ENCODE measurements around the gene EPHB1.

EPHB1 gene

DNA sequence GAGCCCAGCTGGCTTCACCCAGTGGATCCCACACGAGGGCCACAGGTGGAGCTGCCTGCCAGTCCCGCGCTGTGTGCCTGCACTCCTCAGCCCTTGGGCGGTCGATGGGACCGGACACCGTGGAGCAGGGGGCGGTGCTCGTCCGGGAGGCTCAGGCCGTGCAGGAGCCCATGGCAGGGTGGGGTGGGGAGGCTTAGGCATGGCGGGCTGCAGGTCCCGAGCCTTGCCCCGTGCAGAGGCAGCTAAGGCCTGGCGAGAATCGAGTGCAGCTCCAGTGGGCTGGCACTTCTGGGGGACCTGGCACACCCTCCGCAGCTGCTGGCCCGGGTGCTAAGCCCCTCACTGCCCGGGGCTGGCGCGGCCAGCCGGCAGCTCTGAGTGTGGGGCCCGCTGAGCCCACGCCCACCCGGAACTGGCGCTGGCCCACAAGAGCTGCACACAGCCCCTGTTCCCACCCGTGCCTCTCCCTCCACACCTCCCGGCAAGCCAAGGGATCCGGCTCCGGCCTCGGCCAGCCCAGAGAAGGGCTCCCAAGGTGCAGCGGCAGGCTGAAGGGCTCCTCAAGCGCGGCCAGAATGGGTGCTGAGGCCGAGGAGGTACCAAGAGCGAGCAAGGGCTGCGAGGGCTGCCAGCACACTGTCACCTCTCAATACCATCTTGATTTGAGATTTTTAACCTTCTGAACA is 121.4 kb downstream of the EPHB1 start:
- Histone ChIP-seq H3K27ac (ENCODE audit: low read depth, low read length) (no peak overlapping the region), H3K27me3 (ENCODE audit: control insufficient read depth, insufficient read depth, low read length) (no peaks in the 10 kb centered on the region), H3K4me1 (ENCODE audit: control insufficient read depth, insufficient read depth, low read length) (no peaks in the 10 kb centered on the region), H3K4me3 (ENCODE audit: low read length) (no peak overlapping the region), H3K9ac (ENCODE audit: low read length) (no peak overlapping the region), H3K36me3 (ENCODE audit: control insufficient read depth, insufficient read depth, low read length) (no peaks in the 10 kb centered on the region)

- no peaks in the 10 kb centered on the region for H3K27me3 ChIP-seq (ENCODE audit: control insufficient read depth, insufficient read depth, low read length)
- no peak overlapping the region for H3K9ac ChIP-seq (ENCODE audit: low read length)
- no peaks in the 10 kb centered on the region for H3K4me1 ChIP-seq (ENCODE audit: control insufficient read depth, insufficient read depth, low read length)
- H3K27ac ChIP-seq (ENCODE audit: low read depth, low read length) = no peak overlapping the region
- H3K4me3 ChIP-seq (ENCODE audit: low read length) = no peak overlapping the region
- no peaks in the 10 kb centered on the region for H3K36me3 ChIP-seq (ENCODE audit: control insufficient read depth, insufficient read depth, low read length)
Observed at GRCh38 chr3:134917631-134918030, 122.6 kb downstream of the EPHB1 start.

GRCh38 chr3:134918441-134918840 is 123.4 kb downstream of the EPHB1 start:
- H3K27ac ChIP-seq (ENCODE audit: low read depth, low read length) = no peak overlapping the region
- H3K27me3 ChIP-seq (ENCODE audit: control insufficient read depth, insufficient read depth, low read length) = no peaks in the 10 kb centered on the region
- peaks cover 2% of the 10 kb centered on the region for H3K4me1 ChIP-seq (ENCODE audit: control insufficient read depth, insufficient read depth, low read length)
- H3K4me3 ChIP-seq (ENCODE audit: low read length) = no peak overlapping the region
- no peaks in the 10 kb centered on the region for H3K36me3 ChIP-seq (ENCODE audit: control insufficient read depth, insufficient read depth, low read length)
- H3K9ac ChIP-seq (ENCODE audit: low read length) = no peak overlapping the region

DNA sequence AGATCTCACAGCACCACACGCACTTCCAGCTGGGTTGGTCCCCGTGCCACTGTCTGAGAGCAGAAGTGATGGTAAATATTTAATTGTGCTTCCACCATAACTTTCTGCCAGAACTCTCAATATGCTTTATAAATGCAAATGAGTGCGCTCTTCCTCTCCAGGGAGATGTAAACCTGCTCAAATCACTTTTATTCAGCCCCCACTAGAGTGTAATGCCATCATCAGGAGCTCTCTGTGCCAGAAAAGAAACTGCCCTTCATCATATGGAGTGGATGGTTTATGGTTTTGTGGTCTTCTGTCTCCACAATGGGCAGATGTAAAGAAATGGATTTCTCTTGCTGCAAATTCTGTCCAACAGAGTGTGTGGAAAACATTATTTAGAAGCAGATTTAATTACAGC is 127.0 kb downstream of the EPHB1 start:
- H3K27ac ChIP-seq (ENCODE audit: low read depth, low read length) = peak overlapping the region; percentile 12
- peaks cover 2% of the 10 kb centered on the region for H3K4me1 ChIP-seq (ENCODE audit: control insufficient read depth, insufficient read depth, low read length)
- H3K36me3 ChIP-seq (ENCODE audit: control insufficient read depth, insufficient read depth, low read length) = no peaks in the 10 kb centered on the region
- H3K4me3 ChIP-seq (ENCODE audit: low read length) = no peak overlapping the region
- H3K27me3 ChIP-seq (ENCODE audit: control insufficient read depth, insufficient read depth, low read length) = no peaks in the 10 kb centered on the region
- no peak overlapping the region for H3K9ac ChIP-seq (ENCODE audit: low read length)

GRCh38 chr3:134922866-134923265 is 127.8 kb downstream of the EPHB1 start:
- Histone ChIP-seq H3K27ac (ENCODE audit: low read depth, low read length) (peak overlapping the region; percentile 12), H3K27me3 (ENCODE audit: control insufficient read depth, insufficient read depth, low read length) (no peaks in the 10 kb centered on the region), H3K9ac (ENCODE audit: low read length) (no peak overlapping the region), H3K36me3 (ENCODE audit: control insufficient read depth, insufficient read depth, low read length) (no peaks in the 10 kb centered on the region), H3K4me3 (ENCODE audit: low read length) (no peak overlapping the region), H3K4me1 (ENCODE audit: control insufficient read depth, insufficient read depth, low read length) (peaks cover 2% of the 10 kb centered on the region)

GRCh38 chr3:134923286-134923685 is 128.2 kb downstream of the EPHB1 start:
- Histone ChIP-seq H3K4me1 (ENCODE audit: control insufficient read depth, insufficient read depth, low read length) (peaks cover 2% of the 10 kb centered on the region), H3K27me3 (ENCODE audit: control insufficient read depth, insufficient read depth, low read length) (no peaks in the 10 kb centered on the region), H3K36me3 (ENCODE audit: control insufficient read depth, insufficient read depth, low read length) (no peaks in the 10 kb centered on the region), H3K4me3 (ENCODE audit: low read length) (no peak overlapping the region), H3K9ac (ENCODE audit: low read length) (no peak overlapping the region), H3K27ac (ENCODE audit: low read depth, low read length) (no peak overlapping the region)

DNA sequence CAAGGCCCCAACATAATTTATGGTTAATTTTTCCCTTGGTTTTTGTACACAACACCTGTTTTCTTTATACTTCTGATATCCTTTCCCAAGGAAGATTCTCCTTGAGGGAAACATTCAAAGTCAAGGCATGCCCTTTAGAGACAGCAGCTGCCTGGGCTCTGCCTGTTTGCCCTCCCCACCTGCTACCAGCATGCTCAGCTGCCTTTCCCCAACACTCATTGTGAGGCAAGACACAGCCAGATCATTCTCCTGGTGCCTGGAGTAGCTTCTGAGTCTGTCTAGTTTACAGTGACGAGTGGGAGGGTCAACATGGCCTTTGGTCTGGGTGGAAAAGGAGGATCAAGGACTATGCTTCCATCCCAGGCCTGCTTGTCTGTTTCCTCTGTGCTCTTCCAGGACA is 132.5 kb downstream of the EPHB1 start:
- H3K9ac ChIP-seq (ENCODE audit: low read length) = no peak overlapping the region
- no peak overlapping the region for H3K4me3 ChIP-seq (ENCODE audit: low read length)
- H3K27me3 ChIP-seq (ENCODE audit: control insufficient read depth, insufficient read depth, low read length) = no peaks in the 10 kb centered on the region
- H3K27ac ChIP-seq (ENCODE audit: low read depth, low read length) = no peak overlapping the region
- no peaks in the 10 kb centered on the region for H3K36me3 ChIP-seq (ENCODE audit: control insufficient read depth, insufficient read depth, low read length)
- H3K4me1 ChIP-seq (ENCODE audit: control insufficient read depth, insufficient read depth, low read length) = peaks cover 9% of the 10 kb centered on the region

GRCh38 chr3:134928392-134928791 is 133.3 kb downstream of the EPHB1 start:
- H3K9ac ChIP-seq (ENCODE audit: low read length) = no peak overlapping the region
- no peak overlapping the region for H3K27ac ChIP-seq (ENCODE audit: low read depth, low read length)
- H3K4me3 ChIP-seq (ENCODE audit: low read length) = no peak overlapping the region
- no peaks in the 10 kb centered on the region for H3K27me3 ChIP-seq (ENCODE audit: control insufficient read depth, insufficient read depth, low read length)
- H3K4me1 ChIP-seq (ENCODE audit: control insufficient read depth, insufficient read depth, low read length) = peaks cover 7% of the 10 kb centered on the region
- no peaks in the 10 kb centered on the region for H3K36me3 ChIP-seq (ENCODE audit: control insufficient read depth, insufficient read depth, low read length)

GRCh38 chr3:134928819-134929218 is 133.8 kb downstream of the EPHB1 start:
- Histone ChIP-seq H3K9ac (ENCODE audit: low read length) (no peak overlapping the region), H3K4me3 (ENCODE audit: low read length) (no peak overlapping the region), H3K4me1 (ENCODE audit: control insufficient read depth, insufficient read depth, low read length) (peaks cover 7% of the 10 kb centered on the region), H3K27ac (ENCODE audit: low read depth, low read length) (peak overlapping the region; percentile 8), H3K36me3 (ENCODE audit: control insufficient read depth, insufficient read depth, low read length) (no peaks in the 10 kb centered on the region), H3K27me3 (ENCODE audit: control insufficient read depth, insufficient read depth, low read length) (no peaks in the 10 kb centered on the region)

- Histone ChIP-seq H3K27me3 (ENCODE audit: control insufficient read depth, insufficient read depth, low read length) (no peaks in the 10 kb centered on the region), H3K36me3 (ENCODE audit: control insufficient read depth, insufficient read depth, low read length) (no peaks in the 10 kb centered on the region), H3K9ac (ENCODE audit: low read length) (no peak overlapping the region), H3K4me1 (ENCODE audit: control insufficient read depth, insufficient read depth, low read length) (peaks cover 7% of the 10 kb centered on the region), H3K4me3 (ENCODE audit: low read length) (no peak overlapping the region), H3K27ac (ENCODE audit: low read depth, low read length) (peak overlapping the region; percentile 88)
Observed at GRCh38 chr3:134929976-134930375, 134.9 kb downstream of the EPHB1 start.

DNA sequence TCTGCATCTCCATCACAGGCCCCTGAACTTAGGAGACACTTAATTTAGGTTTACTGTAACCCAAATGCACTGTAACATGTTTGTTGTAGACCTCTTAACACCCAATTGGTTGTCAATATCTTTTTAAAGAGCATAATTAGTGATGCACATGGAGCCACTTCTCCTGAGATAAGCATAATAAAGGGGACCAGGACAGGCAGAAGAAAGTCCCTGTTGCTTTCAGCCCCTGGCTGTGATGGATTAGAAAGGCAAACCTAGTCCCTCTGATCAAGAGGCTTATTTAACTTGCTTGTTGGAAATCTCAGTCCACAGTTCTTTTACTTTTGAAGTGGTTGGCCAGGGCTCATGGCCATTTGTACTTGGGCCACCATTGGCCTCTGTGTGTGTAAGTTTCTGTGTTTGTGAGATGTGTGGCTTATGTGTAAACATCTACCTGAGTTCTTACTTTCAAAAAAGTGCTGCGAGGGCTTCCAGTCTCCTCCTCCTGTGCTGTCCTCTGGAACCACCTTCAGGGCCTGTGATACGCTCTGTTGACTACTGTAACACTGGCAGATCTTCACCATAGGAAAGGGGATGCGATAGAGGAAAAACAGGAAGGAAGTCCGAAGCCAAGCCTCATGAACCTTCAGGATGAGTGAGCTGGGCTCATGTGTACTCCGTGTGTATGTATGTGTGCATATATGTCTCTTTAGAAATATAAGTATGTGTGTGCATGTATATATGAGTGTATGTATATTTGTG is 136.2 kb downstream of the EPHB1 start:
- Histone ChIP-seq H3K36me3 (ENCODE audit: control insufficient read depth, insufficient read depth, low read length) (no peaks in the 10 kb centered on the region), H3K27ac (ENCODE audit: low read depth, low read length) (peak overlapping the region; percentile 88), H3K27me3 (ENCODE audit: control insufficient read depth, insufficient read depth, low read length) (no peaks in the 10 kb centered on the region), H3K9ac (ENCODE audit: low read length) (no peak overlapping the region), H3K4me1 (ENCODE audit: control insufficient read depth, insufficient read depth, low read length) (peaks cover 7% of the 10 kb centered on the region), H3K4me3 (ENCODE audit: low read length) (no peak overlapping the region)

DNA sequence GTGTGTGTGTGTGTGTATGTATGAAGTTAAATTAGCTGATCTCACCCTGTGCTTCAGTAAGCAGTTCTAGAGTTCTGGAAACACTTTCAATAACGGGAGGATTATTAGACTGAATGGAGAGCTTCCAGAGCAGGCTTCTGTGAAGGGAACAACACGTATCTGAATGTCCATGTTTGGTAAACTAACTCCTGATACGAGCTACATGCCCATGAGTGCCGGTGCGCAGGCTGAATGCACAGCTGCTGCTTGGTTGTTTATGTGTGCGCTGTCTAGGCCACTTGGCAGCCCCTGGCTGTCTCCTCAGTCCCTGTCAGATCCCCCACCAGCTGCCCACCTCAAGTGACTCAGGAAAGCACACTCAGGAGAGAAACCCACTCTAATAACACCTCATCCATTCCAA is 137.0 kb downstream of the EPHB1 start:
- Histone ChIP-seq H3K4me3 (ENCODE audit: low read length) (no peak overlapping the region), H3K27ac (ENCODE audit: low read depth, low read length) (peak overlapping the region; percentile 88), H3K4me1 (ENCODE audit: control insufficient read depth, insufficient read depth, low read length) (peaks cover 7% of the 10 kb centered on the region), H3K27me3 (ENCODE audit: control insufficient read depth, insufficient read depth, low read length) (no peaks in the 10 kb centered on the region), H3K9ac (ENCODE audit: low read length) (no peak overlapping the region), H3K36me3 (ENCODE audit: control insufficient read depth, insufficient read depth, low read length) (no peaks in the 10 kb centered on the region)

DNA sequence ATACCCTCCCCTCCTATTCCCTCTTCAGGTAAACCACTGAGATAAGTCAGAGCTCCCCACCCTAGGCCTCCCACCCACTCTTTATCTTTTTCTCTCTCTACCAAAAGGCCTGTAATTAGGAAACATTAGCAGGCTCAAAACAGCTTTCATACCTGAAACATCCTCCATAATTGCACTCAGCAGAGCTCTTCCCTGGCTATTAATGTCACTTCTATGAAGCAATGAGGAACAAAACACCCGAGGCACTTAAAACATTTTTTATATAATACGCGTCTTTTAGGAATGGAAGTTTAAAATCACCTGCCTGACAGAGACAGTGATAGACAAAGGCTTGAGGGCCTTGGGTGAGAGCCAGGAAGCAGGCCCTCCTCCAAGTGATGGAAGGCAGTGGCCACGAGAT is 138.9 kb downstream of the EPHB1 start:
- H3K27ac ChIP-seq (ENCODE audit: low read depth, low read length) = no peak overlapping the region
- H3K36me3 ChIP-seq (ENCODE audit: control insufficient read depth, insufficient read depth, low read length) = no peaks in the 10 kb centered on the region
- peaks cover 7% of the 10 kb centered on the region for H3K4me1 ChIP-seq (ENCODE audit: control insufficient read depth, insufficient read depth, low read length)
- H3K27me3 ChIP-seq (ENCODE audit: control insufficient read depth, insufficient read depth, low read length) = no peaks in the 10 kb centered on the region
- no peak overlapping the region for H3K9ac ChIP-seq (ENCODE audit: low read length)
- no peak overlapping the region for H3K4me3 ChIP-seq (ENCODE audit: low read length)
